ENCODE results near the gene MILR1. TPM values are rescaled to one million over a fixed set of nuclear protein-coding genes. Genes with fewer than 3 reads are reported as not detected.

MILR1 gene
- polyA plus RNA-seq, 2 of the 4 experiments (the other 2 are of a cell fraction): 2.3 to 12.2 TPM

DNA sequence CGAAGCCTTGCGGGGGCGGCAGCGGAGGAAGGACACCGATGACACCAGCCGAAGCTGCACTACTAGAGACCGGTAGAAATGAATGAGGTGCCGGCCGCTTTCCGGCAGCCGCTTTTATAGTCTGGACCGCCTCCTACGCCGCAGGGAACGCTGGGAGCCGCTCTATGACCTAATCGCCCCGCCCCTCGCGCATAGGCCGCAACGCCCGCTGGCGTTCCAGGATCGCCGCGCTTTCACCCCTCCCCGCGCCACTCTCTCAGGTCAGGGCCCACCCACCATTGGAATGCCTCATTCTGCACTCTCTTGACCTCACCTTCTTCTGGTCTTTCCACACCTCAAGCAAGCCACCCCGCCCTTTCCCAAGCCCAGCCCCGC lies 57.3 kb downstream of the MILR1 start, which contains the start of gene DDX5:
Gene DDX5, minus strand, starts transcription at position 89 of the 375 bp plus-strand sequence. CDS start 170 bp downstream, outside the sequence.
- no peak for FAIRE-seq
- POLR2A ChIA-PET: interaction anchor here (0.6 to 4.2 kb wide), 37 partner anchors 9 to 663 kb away, joined by 3 to 132 read pairs (median 5); partner anchors contain the start of genes MILR1, POLG2 and SMURF2
- CTCF ChIA-PET: interaction anchor here (0.6 to 4.9 kb wide), 15 partner anchors 10 to 203 kb away, joined by 3 to 42 read pairs (median 4); partner anchors contain the start of gene POLG2

More for the DNA sequence above, 57.3 kb downstream of the MILR1 start, which contains the start of gene DDX5:
- TF ChIP-seq RCOR1 (IDR thresholded peaks at IDR 0.05; ENCODE audit: low read depth, low read length): no peak
- TF ChIP-seq EHF (CRISPR knock-in tag; IDR thresholded peaks at IDR 0.05): no peak
- no peak for TF ChIP-seq ZFP36 (IDR thresholded peaks at IDR 0.05; ENCODE audit: borderline replicate concordance, partially characterized antibody)
- TF ChIP-seq RFX5 (IDR thresholded peaks at IDR 0.05): no peak
- TF ChIP-seq ZC3H11A (IDR thresholded peaks at IDR 0.05): no peak
- 0 out of 2 replicates have a peak, but pooled peaks have one; percentile 28 for TF ChIP-seq POLR2AphosphoS2 (conservative IDR thresholded peaks at IDR 0.05; ENCODE audit: low read length)
- TF ChIP-seq, protein P1, sequence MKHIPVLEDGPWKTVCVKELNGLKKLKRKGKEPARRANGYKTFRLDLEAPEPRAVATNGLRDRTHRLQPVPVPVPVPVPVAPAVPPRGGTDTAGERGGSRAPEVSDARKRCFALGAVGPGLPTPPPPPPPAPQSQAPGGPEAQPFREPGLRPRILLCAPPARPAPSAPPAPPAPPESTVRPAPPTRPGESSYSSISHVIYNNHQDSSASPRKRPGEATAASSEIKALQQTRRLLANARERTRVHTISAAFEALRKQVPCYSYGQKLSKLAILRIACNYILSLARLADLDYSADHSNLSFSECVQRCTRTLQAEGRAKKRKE (CRISPR knock-in tag; IDR thresholded peaks at IDR 0.05; ENCODE audit: low read depth): no peak
- peak; percentile 94 to 98 for TF ChIP-seq JUN (IDR thresholded peaks at IDR 0.05)
- TF ChIP-seq, protein P2, sequence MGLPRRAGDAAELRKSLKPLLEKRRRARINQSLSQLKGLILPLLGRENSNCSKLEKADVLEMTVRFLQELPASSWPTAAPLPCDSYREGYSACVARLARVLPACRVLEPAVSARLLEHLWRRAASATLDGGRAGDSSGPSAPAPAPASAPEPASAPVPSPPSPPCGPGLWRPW (IDR thresholded peaks at IDR 0.05): no peak
- peak; percentile 87; the same call in 1 of the 2 replicates for TF ChIP-seq TFCP2L1 (CRISPR knock-in tag; IDR thresholded peaks at IDR 0.05)
- TF ChIP-seq HOXB5 (CRISPR knock-in tag; IDR thresholded peaks at IDR 0.05): 0 out of 2 replicates have a peak, but pooled peaks have one; percentile 32
- no peak for TF ChIP-seq SREBF2 (IDR thresholded peaks at IDR 0.05)
- TF ChIP-seq TP53 (CRISPR knock-in tag; IDR thresholded peaks at IDR 0.05): peak; percentile 45; the same call in 1 of the 2 replicates
- TF ChIP-seq GATA3 (IDR thresholded peaks at IDR 0.05; ENCODE audit: borderline replicate concordance): peak; percentile 28; the same call in 1 of the 2 replicates
- TF ChIP-seq ESRRA (IDR thresholded peaks at IDR 0.05; ENCODE audit: borderline replicate concordance, low read length): no peak
- no peak for TF ChIP-seq HOXB13 (CRISPR knock-in tag; IDR thresholded peaks at IDR 0.05; ENCODE audit: low read depth)
- TF ChIP-seq MYC (IDR thresholded peaks at IDR 0.05; ENCODE audit: borderline replicate concordance, low read length): peak; percentile 83
- peak; percentile 19 to 59; a peak in 1 of 4 replicates for TF ChIP-seq CEBPB (IDR thresholded peaks at IDR 0.05)
- TF ChIP-seq, protein P3, sequence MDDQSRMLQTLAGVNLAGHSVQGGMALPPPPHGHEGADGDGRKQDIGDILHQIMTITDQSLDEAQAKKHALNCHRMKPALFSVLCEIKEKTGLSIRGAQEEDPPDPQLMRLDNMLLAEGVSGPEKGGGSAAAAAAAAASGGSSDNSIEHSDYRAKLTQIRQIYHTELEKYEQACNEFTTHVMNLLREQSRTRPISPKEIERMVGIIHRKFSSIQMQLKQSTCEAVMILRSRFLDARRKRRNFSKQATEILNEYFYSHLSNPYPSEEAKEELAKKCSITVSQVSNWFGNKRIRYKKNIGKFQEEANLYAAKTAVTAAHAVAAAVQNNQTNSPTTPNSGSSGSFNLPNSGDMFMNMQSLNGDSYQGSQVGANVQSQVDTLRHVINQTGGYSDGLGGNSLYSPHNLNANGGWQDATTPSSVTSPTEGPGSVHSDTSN (IDR thresholded peaks at IDR 0.05): peak; percentile 78
- no peak for TF ChIP-seq ZNF302 (CRISPR knock-in tag; IDR thresholded peaks at IDR 0.05)
- TF ChIP-seq RNF2 (IDR thresholded peaks at IDR 0.05; ENCODE audit: borderline replicate concordance, low read depth): no peak
- TF ChIP-seq MAZ (IDR thresholded peaks at IDR 0.05; ENCODE audit: borderline replicate concordance, low read depth, low read length): peak; percentile 87; the same call in 1 of the 2 replicates
- no peak for TF ChIP-seq KDM1A (IDR thresholded peaks at IDR 0.05; ENCODE audit: low read depth)
- TF ChIP-seq POLR2A (IDR thresholded peaks at IDR 0.05; ENCODE audit: low read length): peak; percentile 100
- TF ChIP-seq, protein P4, sequence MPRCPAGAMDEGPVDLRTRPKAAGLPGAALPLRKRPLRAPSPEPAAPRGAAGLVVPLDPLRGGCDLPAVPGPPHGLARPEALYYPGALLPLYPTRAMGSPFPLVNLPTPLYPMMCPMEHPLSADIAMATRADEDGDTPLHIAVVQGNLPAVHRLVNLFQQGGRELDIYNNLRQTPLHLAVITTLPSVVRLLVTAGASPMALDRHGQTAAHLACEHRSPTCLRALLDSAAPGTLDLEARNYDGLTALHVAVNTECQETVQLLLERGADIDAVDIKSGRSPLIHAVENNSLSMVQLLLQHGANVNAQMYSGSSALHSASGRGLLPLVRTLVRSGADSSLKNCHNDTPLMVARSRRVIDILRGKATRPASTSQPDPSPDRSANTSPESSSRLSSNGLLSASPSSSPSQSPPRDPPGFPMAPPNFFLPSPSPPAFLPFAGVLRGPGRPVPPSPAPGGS (IDR thresholded peaks at IDR 0.05): peak; percentile 99
- TF ChIP-seq FOSL2 (IDR thresholded peaks at IDR 0.05): no peak
- TF ChIP-seq FOSL2 (CRISPR knock-in tag; IDR thresholded peaks at IDR 0.05): peak; percentile 37; the same call in 1 of the 2 replicates
- TF ChIP-seq, protein P5, sequence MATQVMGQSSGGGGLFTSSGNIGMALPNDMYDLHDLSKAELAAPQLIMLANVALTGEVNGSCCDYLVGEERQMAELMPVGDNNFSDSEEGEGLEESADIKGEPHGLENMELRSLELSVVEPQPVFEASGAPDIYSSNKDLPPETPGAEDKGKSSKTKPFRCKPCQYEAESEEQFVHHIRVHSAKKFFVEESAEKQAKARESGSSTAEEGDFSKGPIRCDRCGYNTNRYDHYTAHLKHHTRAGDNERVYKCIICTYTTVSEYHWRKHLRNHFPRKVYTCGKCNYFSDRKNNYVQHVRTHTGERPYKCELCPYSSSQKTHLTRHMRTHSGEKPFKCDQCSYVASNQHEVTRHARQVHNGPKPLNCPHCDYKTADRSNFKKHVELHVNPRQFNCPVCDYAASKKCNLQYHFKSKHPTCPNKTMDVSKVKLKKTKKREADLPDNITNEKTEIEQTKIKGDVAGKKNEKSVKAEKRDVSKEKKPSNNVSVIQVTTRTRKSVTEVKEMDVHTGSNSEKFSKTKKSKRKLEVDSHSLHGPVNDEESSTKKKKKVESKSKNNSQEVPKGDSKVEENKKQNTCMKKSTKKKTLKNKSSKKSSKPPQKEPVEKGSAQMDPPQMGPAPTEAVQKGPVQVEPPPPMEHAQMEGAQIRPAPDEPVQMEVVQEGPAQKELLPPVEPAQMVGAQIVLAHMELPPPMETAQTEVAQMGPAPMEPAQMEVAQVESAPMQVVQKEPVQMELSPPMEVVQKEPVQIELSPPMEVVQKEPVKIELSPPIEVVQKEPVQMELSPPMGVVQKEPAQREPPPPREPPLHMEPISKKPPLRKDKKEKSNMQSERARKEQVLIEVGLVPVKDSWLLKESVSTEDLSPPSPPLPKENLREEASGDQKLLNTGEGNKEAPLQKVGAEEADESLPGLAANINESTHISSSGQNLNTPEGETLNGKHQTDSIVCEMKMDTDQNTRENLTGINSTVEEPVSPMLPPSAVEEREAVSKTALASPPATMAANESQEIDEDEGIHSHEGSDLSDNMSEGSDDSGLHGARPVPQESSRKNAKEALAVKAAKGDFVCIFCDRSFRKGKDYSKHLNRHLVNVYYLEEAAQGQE (IDR thresholded peaks at IDR 0.05): 0 out of 2 replicates have a peak, but pooled peaks have one; percentile 18
- TF ChIP-seq NPAS2 (CRISPR knock-in tag; IDR thresholded peaks at IDR 0.05; ENCODE audit: borderline replicate concordance): no peak
- H3K9me3 ChIP-seq: no peaks in the 10 kb centered on the region
- peak; percentile 97 to 99 for DNase-seq (ENCODE audit: low read depth in 1 of 2, low spot score in 1 of 2)
- peak; percentile 70 to 76 for ATAC-seq
- peak within 1 kb of the TSS; percentile 91 for H3K4me3 ChIP-seq
- H3K27ac ChIP-seq: peak within 1 kb of the TSS; percentile 96 to 97
- peaks cover 40% of the 10 kb centered on the region for H3K4me1 ChIP-seq
- peak within 1 kb of the TSS; percentile 94 for H3K4me2 ChIP-seq
- under 1% methylated on average over 30 of the region's 31 CpGs for WGBS (ENCODE audit: missing lambda C conversion rate)

Data from A549 (cell line).